GM18517 (cell line): Measurements from ENCODE around the gene TPRX1.
"Not testable (repeated sequence)": the region's sequence is repeated elsewhere in the genome, so short reads cannot be mapped to it uniquely, and the experiment has no call there.

Experiments
- ATAC-seq: cut with Tn5 transposase; IDR thresholded peaks from one replicate; pipeline ENCODE4 v1.9.1; 2021; ENCODE audit warnings: mild to moderate bottlenecking, moderate library complexity; ENCODE audit not compliant: unreplicated experiment

The TPRX1 gene

GRCh38 chr19:47802521-47803043 lies 1.8 kb downstream of the TPRX1 start:
- ATAC-seq, result no peak

GRCh38 chr19:47801270-47801669 lies 3.1 kb downstream of the TPRX1 start:
- no peak for ATAC-seq

DNA sequence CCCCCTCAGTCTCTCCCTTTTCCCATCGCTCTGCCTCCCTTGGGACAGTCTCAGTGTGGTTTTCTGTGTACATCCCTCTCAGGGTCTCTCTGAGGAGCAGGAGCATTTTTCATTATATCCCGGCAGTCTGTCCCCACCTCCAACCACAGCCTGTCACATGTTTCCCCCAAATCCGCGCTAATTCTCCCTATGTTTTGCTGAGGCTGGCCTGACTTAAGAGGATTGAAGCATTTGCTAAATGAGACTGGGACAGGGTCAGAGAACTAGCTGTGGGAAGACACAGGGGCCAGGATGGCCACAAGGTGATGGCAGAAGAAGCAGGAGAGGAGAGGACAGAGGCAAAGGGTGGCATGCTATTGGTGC lies 5.5 kb downstream of the TPRX1 start:
- ATAC-seq, result no peak

DNA sequence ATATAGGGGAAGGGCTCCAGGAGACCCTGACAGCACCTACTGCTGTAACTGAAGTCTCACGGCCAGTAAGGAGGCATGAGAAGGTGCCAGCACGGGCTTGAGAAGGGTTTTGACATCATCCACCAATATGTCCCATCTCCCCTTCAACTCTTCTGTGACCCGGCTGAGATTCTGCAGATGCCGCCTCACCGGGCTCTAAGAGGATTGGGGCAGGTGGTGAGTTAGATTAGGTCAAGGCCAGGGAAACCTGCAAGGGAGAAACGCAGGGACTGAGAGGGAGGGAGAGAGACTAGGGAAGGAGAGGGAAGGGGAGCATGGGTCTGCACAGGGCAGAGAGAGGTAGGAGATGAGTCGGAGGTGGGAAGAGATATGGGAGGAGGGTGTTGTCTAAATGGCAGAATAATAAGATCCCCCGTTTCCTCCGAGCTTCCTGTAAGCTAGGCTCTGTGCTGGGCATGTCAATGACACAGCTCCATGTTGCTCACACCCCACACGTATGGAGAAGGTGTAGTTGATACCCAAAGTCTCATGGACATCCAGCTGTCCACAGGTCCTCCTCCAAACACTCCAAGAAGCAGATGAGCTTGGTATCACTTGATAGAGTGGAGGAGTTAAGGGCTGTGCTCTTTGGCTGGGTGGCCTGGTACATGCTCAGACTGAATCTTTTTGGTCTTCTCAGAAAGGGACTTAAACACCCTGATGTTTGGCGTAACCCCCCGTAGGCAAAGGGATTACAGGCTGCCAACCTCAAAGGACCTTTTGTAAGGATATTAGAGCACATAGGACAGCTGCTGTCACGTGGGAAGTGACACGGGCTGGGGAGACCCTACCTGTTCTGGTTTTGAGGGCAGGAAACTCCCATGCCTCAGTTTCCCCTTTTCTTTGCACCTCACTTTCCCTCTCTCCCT lies 6.1 kb downstream of the TPRX1 start:
- no peak for ATAC-seq

GRCh38 chr19:47796785-47797184 lies 7.6 kb downstream of the TPRX1 start:
- no peak for ATAC-seq

GRCh38 chr19:47794526-47794925 lies 9.8 kb downstream of the TPRX1 start:
- ATAC-seq, result no peak

- ATAC-seq, result no peak
These were observed 11.7 kb downstream of the TPRX1 start for GRCh38 chr19:47792616-47793015.

- ATAC-seq, result no peak
These were observed 13.9 kb downstream of the TPRX1 start for GRCh38 chr19:47790398-47790814.

GRCh38 chr19:47789811-47790210 lies 14.5 kb downstream of the TPRX1 start:
- ATAC-seq, result not testable (repeated sequence)

DNA sequence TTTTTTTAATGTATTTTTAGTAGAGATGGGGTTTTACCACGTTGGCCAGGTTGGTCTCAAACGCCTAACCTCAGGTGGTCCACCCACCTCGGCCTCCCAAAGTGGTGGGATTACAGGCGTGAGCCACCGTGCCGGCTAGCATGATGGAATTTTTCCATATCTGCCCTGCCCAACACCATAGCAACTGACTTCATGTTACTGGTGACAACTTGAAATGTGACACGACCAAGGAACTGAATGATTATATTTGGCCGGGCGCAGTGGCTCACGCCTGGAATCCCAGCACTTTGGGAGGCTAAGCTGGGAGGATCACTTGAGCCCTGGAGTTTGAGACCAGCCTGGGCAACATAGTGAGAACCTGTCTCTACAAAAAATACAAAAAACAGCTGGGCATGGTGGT lies 17.0 kb downstream of the TPRX1 start:
- ATAC-seq, result not testable (repeated sequence)

- no peak for ATAC-seq
These were observed 17.8 kb downstream of the TPRX1 start for GRCh38 chr19:47786566-47786965.

- no peak for ATAC-seq
These were observed 22.6 kb downstream of the TPRX1 start for GRCh38 chr19:47781590-47782262.

GRCh38 chr19:47780215-47780551 lies 24.2 kb downstream of the TPRX1 start:
- ATAC-seq, result no peak

- ATAC-seq, result no peak
These were observed 24.7 kb downstream of the TPRX1 start for GRCh38 chr19:47779524-47780214.

DNA sequence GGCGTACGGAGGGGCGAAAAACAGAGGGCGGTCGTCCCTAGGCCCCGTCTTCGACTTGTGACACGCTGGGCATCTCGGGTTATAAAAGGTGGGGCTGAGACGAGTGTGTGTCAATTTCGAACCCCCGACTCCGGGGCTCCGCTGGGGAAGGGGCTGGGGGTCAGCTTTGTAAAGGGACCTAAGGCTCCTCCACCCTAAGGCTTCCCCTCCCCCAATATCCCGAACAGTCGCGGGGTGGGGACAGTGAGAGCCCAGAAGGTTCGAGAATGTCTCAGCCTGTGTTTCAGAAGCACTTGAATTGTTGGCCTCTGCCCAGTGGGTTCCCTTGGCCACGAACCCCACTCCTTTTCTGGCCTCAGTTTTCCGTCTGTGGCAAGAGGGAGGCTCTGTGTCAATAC lies 25.4 kb downstream of the TPRX1 start:
- ATAC-seq, result no peak

DNA sequence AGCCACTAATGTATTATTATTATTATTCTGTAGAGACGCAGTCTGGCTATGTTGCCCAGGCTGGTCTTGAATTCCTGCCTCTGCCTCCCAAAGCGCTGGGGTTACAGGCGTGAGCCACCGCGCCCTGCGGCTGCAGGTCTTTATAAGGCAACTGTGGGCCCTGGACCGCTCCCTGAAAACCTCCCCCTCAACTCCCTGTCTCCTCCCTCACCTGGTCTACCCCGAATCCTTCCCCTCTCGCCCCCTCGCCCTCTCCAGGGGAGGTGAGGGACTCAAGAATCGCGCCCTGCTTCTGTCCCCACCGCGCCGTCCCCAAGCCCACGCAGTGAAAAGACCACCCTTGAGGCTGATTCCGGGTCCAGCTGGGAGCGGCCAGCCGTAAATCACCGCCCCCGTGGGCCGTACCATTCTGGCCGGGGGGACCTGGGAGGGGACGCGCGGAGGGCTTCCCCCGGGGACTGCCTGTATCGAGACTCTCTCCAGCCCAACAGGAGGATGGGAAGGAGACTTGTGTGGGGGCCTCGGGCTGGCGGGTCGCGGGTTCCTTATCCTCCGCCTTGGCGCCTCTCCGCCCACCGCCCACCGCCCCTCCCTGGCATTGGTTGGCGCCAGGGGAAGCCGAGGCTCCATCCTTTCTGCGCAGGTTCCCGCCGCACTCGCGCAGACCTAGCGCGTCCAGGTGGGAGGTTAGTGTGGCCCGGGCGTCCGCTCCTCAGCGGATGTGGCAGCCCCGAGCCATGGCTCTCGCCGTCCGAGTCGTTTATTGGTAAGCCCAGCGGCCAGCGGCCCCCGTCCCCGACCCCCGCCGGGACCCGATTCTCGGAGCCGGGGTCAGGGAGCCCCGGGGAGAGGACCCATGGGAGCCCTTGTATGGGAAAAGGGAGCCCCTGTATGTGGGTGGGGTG lies 26.1 kb downstream of the TPRX1 start, which contains the start of gene SELENOW:
Gene SELENOW, plus strand, starts transcription at position 655 of the 905 bp plus-strand sequence. Its CDS starts 83 bp downstream, at position 738.
- ATAC-seq, result peak; percentile 57

GRCh38 chr19:47777245-47778048 lies 26.9 kb downstream of the TPRX1 start:
- not testable (repeated sequence) for ATAC-seq

DNA sequence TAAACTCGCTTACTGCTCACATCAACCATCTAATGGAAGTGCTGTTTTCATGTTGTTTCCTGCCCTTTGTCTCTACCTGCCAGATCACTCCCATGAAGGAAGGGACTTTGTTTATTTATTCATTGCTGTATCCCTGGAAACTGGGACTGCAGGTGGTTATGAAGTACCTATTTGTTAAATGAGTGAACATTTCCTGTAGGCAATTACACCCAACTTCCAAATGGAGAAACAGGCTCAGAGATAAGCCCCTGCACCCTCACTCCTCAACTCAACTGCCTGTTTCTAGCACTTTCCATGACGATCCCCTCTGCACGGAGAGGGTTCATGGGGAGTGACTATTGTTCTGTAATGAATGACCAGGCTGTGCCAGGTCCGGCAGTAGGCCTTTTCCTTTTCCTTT lies 27.8 kb downstream of the TPRX1 start:
- no peak for ATAC-seq

- ATAC-seq, result not testable (repeated sequence)
These were observed 33.1 kb downstream of the TPRX1 start for GRCh38 chr19:47771291-47771690.
